Stimulated activated CD4-positive, alpha-beta T cell treated with anti-CD3 and anti-CD28 coated beads, Interleukin-12 subunit alpha, Interleukin-12 subunit beta, amount 100 ng/mL, for 24 hours (primary cell): ENCODE results near the gene HOTAIR.

Source experiments
- DNase-seq, 2 experiments: peaks; one replicate each; pipeline ENCODE4 v3.0.0-alpha.2; 2020; ENCODE audit warnings: low read depth in 2 of 2

HOTAIR gene

GRCh38 chr12:54000116-54001114 is 25.7 kb upstream of the HOTAIR start, which contains the start of gene HOXC9:
Gene HOXC9 (plus strand): TSS chr12:54000161. CDS start chr12:54000189, 28 bp downstream.
- no peak for DNase-seq

GRCh38 chr12:53999559-54000115 is 24.9 kb upstream of the HOTAIR start:
- DNase-seq: no peak

- DNase-seq: no peak
These were observed 24.1 kb upstream of the HOTAIR start for GRCh38 chr12:53998900-53999236.

- DNase-seq: no peak
These were observed 23.6 kb upstream of the HOTAIR start for GRCh38 chr12:53998110-53998899.

- no peak for DNase-seq
These were observed 22.7 kb upstream of the HOTAIR start for GRCh38 chr12:53997204-53998109.

- DNase-seq: no peak
These were observed 21.8 kb upstream of the HOTAIR start for GRCh38 chr12:53996240-53997203.

- no peak for DNase-seq
These were observed 20.9 kb upstream of the HOTAIR start for GRCh38 chr12:53995378-53996239.

GRCh38 chr12:53995002-53995377 is 20.2 kb upstream of the HOTAIR start:
- DNase-seq: no peak

- DNase-seq: no peak
These were observed 19.7 kb upstream of the HOTAIR start for GRCh38 chr12:53994264-53995001.

- DNase-seq: no peak
These were observed 19.2 kb upstream of the HOTAIR start for GRCh38 chr12:53994009-53994263.

GRCh38 chr12:53993162-53994008 is 18.6 kb upstream of the HOTAIR start:
- no peak for DNase-seq

GRCh38 chr12:53992377-53992889 is 17.7 kb upstream of the HOTAIR start:
- no peak for DNase-seq

GRCh38 chr12:53991077-53991460 is 16.3 kb upstream of the HOTAIR start:
- DNase-seq: no peak

- no peak for DNase-seq
These were observed 15.7 kb upstream of the HOTAIR start for GRCh38 chr12:53990311-53991076.

- DNase-seq: no peak
These were observed 14.7 kb upstream of the HOTAIR start for GRCh38 chr12:53989227-53990113.
